ENCODE results near the gene DNAAF8.

GRCh38 chr16:4788910-4789309, 54.6 kb downstream of the DNAAF8 start:
- TF ChIP-seq POLR2A (IDR thresholded peaks at IDR 0.05; ENCODE audit: low read depth, low read length) (no peak), POLR2AphosphoS5 (IDR thresholded peaks at IDR 0.05; ENCODE audit: low read depth, low read length) (no peak)
